ENCODE results near the gene DIS3L2. TPM values are rescaled to one million over a fixed set of nuclear protein-coding genes. Genes with fewer than 3 reads are reported as not detected.

The DIS3L2 gene
- total RNA-seq, 4 donors from 2014 or later: 40.6 to 105 (median 43.9) TPM

DNA sequence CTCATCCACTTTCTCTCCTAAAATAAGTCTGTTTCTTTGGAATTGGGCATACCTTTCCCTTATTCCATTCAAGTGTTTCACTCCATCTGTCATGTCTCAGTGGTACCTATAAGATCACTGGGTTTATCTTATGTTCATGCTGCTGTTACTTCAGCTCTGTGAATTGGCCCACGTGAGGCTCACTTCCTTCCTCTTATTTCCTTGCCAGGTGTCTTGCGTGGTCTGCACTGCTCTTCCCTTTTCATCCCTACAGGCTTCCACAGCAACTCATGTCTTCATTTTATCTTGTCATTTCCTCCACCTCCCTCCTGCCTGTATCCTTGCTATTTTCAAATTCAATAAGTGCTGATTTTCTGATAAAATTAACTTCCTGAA is 258.0 kb downstream of the DIS3L2 start:
- DNase-seq (ENCODE audit: low spot score in 2 of 2): no peak
- H3K27me3 ChIP-seq: no peaks in the 10 kb centered on the region
- WGBS: 61% methylated on average over 2 of the region's 2 CpGs

DNA sequence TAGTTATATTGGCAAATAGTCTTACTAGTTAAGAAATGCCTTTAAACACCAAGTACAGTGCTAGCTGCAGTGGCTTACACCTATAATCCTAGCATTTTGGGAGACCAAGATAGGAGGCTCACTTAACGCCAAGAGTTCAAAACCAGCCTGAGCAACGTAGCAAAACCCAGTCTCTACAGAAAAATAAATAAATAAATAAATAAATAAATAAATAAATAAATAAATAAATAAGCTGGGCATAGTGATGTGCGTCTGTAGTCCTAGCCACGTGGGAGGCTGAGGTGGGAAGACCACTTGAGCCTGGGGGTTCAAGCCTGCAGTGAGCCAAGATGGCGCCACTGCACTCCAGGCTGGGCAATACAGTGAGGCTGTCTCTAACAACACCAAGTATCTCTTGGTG is 258.4 kb downstream of the DIS3L2 start:
- 98% methylated on average over 5 of the region's 5 CpGs for WGBS
- TF ChIP-seq POLR2A (IDR thresholded peaks at IDR 0.05): no peak
- TF ChIP-seq, protein P1, sequence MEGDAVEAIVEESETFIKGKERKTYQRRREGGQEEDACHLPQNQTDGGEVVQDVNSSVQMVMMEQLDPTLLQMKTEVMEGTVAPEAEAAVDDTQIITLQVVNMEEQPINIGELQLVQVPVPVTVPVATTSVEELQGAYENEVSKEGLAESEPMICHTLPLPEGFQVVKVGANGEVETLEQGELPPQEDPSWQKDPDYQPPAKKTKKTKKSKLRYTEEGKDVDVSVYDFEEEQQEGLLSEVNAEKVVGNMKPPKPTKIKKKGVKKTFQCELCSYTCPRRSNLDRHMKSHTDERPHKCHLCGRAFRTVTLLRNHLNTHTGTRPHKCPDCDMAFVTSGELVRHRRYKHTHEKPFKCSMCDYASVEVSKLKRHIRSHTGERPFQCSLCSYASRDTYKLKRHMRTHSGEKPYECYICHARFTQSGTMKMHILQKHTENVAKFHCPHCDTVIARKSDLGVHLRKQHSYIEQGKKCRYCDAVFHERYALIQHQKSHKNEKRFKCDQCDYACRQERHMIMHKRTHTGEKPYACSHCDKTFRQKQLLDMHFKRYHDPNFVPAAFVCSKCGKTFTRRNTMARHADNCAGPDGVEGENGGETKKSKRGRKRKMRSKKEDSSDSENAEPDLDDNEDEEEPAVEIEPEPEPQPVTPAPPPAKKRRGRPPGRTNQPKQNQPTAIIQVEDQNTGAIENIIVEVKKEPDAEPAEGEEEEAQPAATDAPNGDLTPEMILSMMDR (IDR thresholded peaks at IDR 0.05): no peak
- H3K4me3 ChIP-seq: no peak overlapping the region
- no peaks in the 10 kb centered on the region for H3K4me1 ChIP-seq
- no peaks in the 10 kb centered on the region for H3K9me3 ChIP-seq
- no peak for DNase-seq (ENCODE audit: low spot score in 2 of 2)
- H3K27ac ChIP-seq: no peak overlapping the region
- H3K27me3 ChIP-seq: no peaks in the 10 kb centered on the region
- no peaks in the 10 kb centered on the region for H3K36me3 ChIP-seq

More for the DNA sequence above, 258.0 kb downstream of the DIS3L2 start:
- Histone ChIP-seq H3K27ac (no peak overlapping the region), H3K4me1 (no peaks in the 10 kb centered on the region), H3K9me3 (no peaks in the 10 kb centered on the region), H3K4me3 (no peak overlapping the region), H3K36me3 (no peaks in the 10 kb centered on the region)
- TF ChIP-seq POLR2AphosphoS5 (IDR thresholded peaks at IDR 0.05): no peak
- TF ChIP-seq POLR2A (IDR thresholded peaks at IDR 0.05): no peak
- TF ChIP-seq, protein P1 (IDR thresholded peaks at IDR 0.05): no peak
- no peak for TF ChIP-seq EP300 (IDR thresholded peaks at IDR 0.05)

DNA sequence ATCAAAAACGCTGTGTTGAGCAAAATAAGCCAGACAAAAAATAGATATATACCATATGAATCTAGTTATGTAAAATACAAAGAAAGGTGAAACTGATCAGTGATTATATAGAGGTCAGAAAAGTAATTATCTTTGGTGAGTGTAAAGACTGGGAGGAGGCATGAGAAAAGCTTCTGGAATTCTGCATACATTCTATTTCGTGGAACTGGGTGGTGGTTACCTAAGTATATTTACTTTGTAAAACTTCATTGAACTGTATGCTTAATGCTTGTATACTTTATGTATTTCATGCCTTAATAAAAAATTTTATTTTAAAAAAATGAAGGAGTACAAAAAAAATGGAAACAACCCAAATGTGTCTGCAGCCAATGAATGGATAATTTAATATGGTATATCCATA is 263.9 kb downstream of the DIS3L2 start:
- Histone ChIP-seq H3K27me3 (no peaks in the 10 kb centered on the region), H3K36me3 (no peaks in the 10 kb centered on the region), H3K4me1 (no peaks in the 10 kb centered on the region), H3K27ac (no peak overlapping the region), H3K4me3 (no peak overlapping the region), H3K9me3 (no peaks in the 10 kb centered on the region)
- whole genome bisulfite sequencing: 47% methylated on average over 2 of the region's 2 CpGs
- no peak for TF ChIP-seq POLR2AphosphoS5 (IDR thresholded peaks at IDR 0.05)
- TF ChIP-seq, protein P1 (IDR thresholded peaks at IDR 0.05): no peak
- no peak for TF ChIP-seq EP300 (IDR thresholded peaks at IDR 0.05)
- TF ChIP-seq POLR2A (IDR thresholded peaks at IDR 0.05): no peak
- DNase-seq (ENCODE audit: low spot score in 2 of 2): no peak

DNA sequence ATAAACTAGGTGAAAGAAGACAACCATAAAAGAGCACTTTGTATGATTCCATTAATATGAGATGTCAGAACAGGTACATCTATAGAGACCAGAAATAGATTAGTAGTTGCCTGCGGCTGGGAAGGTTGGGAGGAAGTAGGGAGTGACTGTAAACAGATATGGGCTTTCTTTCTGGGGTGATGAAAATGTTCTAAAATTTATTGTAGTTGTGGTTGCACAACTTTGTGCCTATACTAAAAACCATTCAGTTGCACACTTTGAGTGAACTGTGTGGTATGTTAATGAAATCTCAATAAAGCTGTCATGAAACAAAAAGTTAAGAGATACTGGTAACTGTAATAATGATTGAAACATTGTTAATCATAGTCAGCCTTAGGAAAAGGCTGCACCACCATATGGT is 264.4 kb downstream of the DIS3L2 start:
- H3K9me3 ChIP-seq: no peaks in the 10 kb centered on the region
- DNase-seq (ENCODE audit: low spot score in 2 of 2): no peak
- 69% methylated on average over 1 of the region's 1 CpG for WGBS
- H3K36me3 ChIP-seq: no peaks in the 10 kb centered on the region
- no peak for TF ChIP-seq POLR2AphosphoS5 (IDR thresholded peaks at IDR 0.05)
- TF ChIP-seq EP300 (IDR thresholded peaks at IDR 0.05): no peak
- TF ChIP-seq, protein P1 (IDR thresholded peaks at IDR 0.05): no peak
- no peak for TF ChIP-seq POLR2A (IDR thresholded peaks at IDR 0.05)
- no peak overlapping the region for H3K27ac ChIP-seq
- no peaks in the 10 kb centered on the region for H3K4me1 ChIP-seq
- no peaks in the 10 kb centered on the region for H3K27me3 ChIP-seq
- H3K4me3 ChIP-seq: no peak overlapping the region

DNA sequence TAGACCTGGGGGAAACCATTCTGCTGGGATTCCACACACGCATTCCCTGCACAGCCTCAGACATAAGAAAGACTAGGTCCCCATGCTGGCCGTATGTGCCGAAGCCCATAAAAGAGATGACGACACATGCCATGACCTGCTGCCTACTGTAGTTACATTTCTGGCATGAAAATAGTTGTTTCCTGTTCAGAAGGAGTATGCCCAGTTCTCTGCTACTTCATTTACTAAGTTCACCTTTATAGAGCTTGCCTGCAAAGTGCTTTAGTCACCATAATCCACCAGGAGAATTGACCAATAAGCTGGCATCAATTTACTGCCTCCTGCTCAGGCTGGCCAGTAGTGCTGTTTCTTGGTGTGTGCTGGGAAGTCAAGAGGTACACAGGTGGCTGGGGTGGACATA is 266.8 kb downstream of the DIS3L2 start:
- 57% methylated on average over 4 of the region's 4 CpGs for WGBS
- Histone ChIP-seq H3K27me3 (no peaks in the 10 kb centered on the region), H3K27ac (no peak overlapping the region), H3K36me3 (no peaks in the 10 kb centered on the region), H3K4me1 (no peaks in the 10 kb centered on the region), H3K9me3 (no peaks in the 10 kb centered on the region), H3K4me3 (no peak overlapping the region)
- DNase-seq (ENCODE audit: low spot score in 2 of 2): no peak
- TF ChIP-seq POLR2AphosphoS5 (IDR thresholded peaks at IDR 0.05): no peak
- TF ChIP-seq POLR2A (IDR thresholded peaks at IDR 0.05): no peak
- no peak for TF ChIP-seq EP300 (IDR thresholded peaks at IDR 0.05)
- TF ChIP-seq, protein P1 (IDR thresholded peaks at IDR 0.05): no peak
